Esophagus muscularis mucosa (tissue), 4 donors: ENCODE data around the gene PYGO1. TPM values are rescaled to one million over a fixed set of nuclear protein-coding genes. Genes with fewer than 3 reads are reported as not detected.

Experiments used
- DNase-seq: peaks from one replicate; pipeline ENCODE4 v3.0.0-alpha.2; 2017; ENCODE audit errors: extremely low spot score
- H3K27ac ChIP-seq, 4 donors: fragments of 200-600 bp; sonication (generic); replicated peaks in 1 of 4; 1 replicate in 3 of 4; 2 replicates in 1 of 4; pipeline ENCODE4 v1.5.1; 2016 to 2019; ENCODE audit warnings: mild to moderate bottlenecking in 1 of 4
- H3K27me3 ChIP-seq, 4 donors: fragments of 200-600 bp; sonication (generic); one replicate each; pipeline versions ENCODE4 v1.5.1 to v1.6.0; 2016 to 2019
- H3K36me3 ChIP-seq, 4 donors: fragments of 200-600 bp; sonication (generic); one replicate each; pipeline ENCODE4 v1.5.1; 2016 to 2019
- H3K4me1 ChIP-seq, 4 donors: fragments of 200-600 bp; sonication (generic); one replicate each; pipeline ENCODE4 v1.5.1; 2016 to 2019
- H3K4me3 ChIP-seq, 4 donors: fragments of 200-600 bp; sonication (generic); 1 replicate in 2 of 4; 2 replicates in 2 of 4; pipeline ENCODE4 v1.5.1; 2016 to 2019; ENCODE audit warnings: mild to moderate bottlenecking in 4 of 4, moderate library complexity in 1 of 4
- H3K9me3 ChIP-seq, 4 donors: fragments of 200-600 bp; sonication (generic); 1 replicate in 3 of 4; 2 replicates in 1 of 4; pipeline ENCODE4 v1.5.1; 2016 to 2019
- EP300 ChIP-seq: sonication (generic); formaldehyde crosslinking; IDR thresholded peaks from one replicate; pipeline ENCODE4 v1.6.1; 2017; ENCODE audit warnings: antibody characterized with exemption
- POLR2A ChIP-seq: fragments of 450-650 bp; IDR thresholded peaks from one replicate; pipeline ENCODE4 v1.6.1; 2017; ENCODE audit warnings: antibody characterized with exemption, moderate library complexity, mild to moderate bottlenecking, low read depth
- POLR2AphosphoS5 ChIP-seq, 2 donors: sonication (generic); formaldehyde crosslinking; IDR thresholded peaks; one replicate each; pipeline ENCODE4 v1.6.1; 2017; ENCODE audit warnings: antibody characterized with exemption in 2 of 2
- WGBS: methylation state at CpG from one replicate; pipeline ENCODE4 v1.1.5; 2018; 5-methylcytosine and 5-hydroxymethylcytosine counted together
- intact Hi-C: fragments of 100-400 bp; cut with DNase I; formaldehyde crosslinking; loops from one replicate; pipeline ENCODE4 v1.15.1; 2023
- total RNA-seq, 4 donors: library from RNA; depleted of rRNA; stranded (reverse); fragments of >200 nt; gene quantifications; one replicate each; pipeline versions ENCODE4 v1.1.0 to v1.2.1, GENCODE V29; 2016
- TF ChIP-seq, protein P1 (sequence below), 3 experiments: fragments of 200-600 bp in 2 of 3; fragments of 450-650 bp in 1 of 3; sonication (generic) in 2 of 3; IDR thresholded peaks; one replicate each; pipeline ENCODE4 v1.5.1; 2017 to 2019; ENCODE audit warnings: antibody characterized with exemption in 3 of 3, mild to moderate bottlenecking in 2 of 3, moderate library complexity in 1 of 3

Gene PYGO1
- total RNA-seq, 4 donors from 2014 or later = 13.6 to 20.7 (median 16.7) TPM

GRCh38 chr15:55586808-55587207 is 1.3 kb downstream of the PYGO1 start:
- Histone ChIP-seq H3K4me3 (peak overlapping the region; percentile 75 to 78 (median 76)), H3K9me3 (no peaks in the 10 kb centered on the region), H3K27me3 (no peaks in the 10 kb centered on the region), H3K27ac (no peak overlapping the region), H3K4me1 (peaks cover 7 to 37% (median 31%) of the 10 kb centered on the region in 4 donors), H3K36me3 (no peaks in the 10 kb centered on the region)
- intact Hi-C loops = loop anchor here (5.0 kb wide), 1 partner anchor 90 kb away; no protein-coding TSS in a partner anchor
- 66% methylated on average over 3 of the region's 3 CpGs for WGBS
- no peak for DNase-seq
- TF ChIP-seq EP300 = no peak
- TF ChIP-seq, protein P1, sequence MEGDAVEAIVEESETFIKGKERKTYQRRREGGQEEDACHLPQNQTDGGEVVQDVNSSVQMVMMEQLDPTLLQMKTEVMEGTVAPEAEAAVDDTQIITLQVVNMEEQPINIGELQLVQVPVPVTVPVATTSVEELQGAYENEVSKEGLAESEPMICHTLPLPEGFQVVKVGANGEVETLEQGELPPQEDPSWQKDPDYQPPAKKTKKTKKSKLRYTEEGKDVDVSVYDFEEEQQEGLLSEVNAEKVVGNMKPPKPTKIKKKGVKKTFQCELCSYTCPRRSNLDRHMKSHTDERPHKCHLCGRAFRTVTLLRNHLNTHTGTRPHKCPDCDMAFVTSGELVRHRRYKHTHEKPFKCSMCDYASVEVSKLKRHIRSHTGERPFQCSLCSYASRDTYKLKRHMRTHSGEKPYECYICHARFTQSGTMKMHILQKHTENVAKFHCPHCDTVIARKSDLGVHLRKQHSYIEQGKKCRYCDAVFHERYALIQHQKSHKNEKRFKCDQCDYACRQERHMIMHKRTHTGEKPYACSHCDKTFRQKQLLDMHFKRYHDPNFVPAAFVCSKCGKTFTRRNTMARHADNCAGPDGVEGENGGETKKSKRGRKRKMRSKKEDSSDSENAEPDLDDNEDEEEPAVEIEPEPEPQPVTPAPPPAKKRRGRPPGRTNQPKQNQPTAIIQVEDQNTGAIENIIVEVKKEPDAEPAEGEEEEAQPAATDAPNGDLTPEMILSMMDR (IDR thresholded peaks at IDR 0.05) = no peak

- H3K27ac ChIP-seq = no peak overlapping the region
- H3K9me3 ChIP-seq = no peaks in the 10 kb centered on the region
- H3K4me3 ChIP-seq = no peak overlapping the region
- WGBS = 80% methylated on average over 6 of the region's 6 CpGs
- TF ChIP-seq, protein P1 (IDR thresholded peaks at IDR 0.05) = no peak
- TF ChIP-seq POLR2AphosphoS5 (IDR thresholded peaks at IDR 0.05) = no peak
- no peak for TF ChIP-seq EP300
- TF ChIP-seq POLR2A = no peak
- intact Hi-C loops = no loop called here
- DNase-seq = no peak
- no peaks in the 10 kb centered on the region for H3K36me3 ChIP-seq
- no peaks in the 10 kb centered on the region for H3K27me3 ChIP-seq
- no peaks in the 10 kb centered on the region for H3K4me1 ChIP-seq
Observed at GRCh38 chr15:55576943-55577342, 11.2 kb downstream of the PYGO1 start.

GRCh38 chr15:55574096-55574495 is 14.0 kb downstream of the PYGO1 start:
- DNase-seq = no peak
- Histone ChIP-seq H3K27ac (no peak overlapping the region), H3K9me3 (no peaks in the 10 kb centered on the region), H3K36me3 (no peaks in the 10 kb centered on the region), H3K4me3 (no peak overlapping the region), H3K4me1 (no peaks in the 10 kb centered on the region), H3K27me3 (no peaks in the 10 kb centered on the region)
- intact Hi-C loops = no loop called here
- WGBS = 97% methylated on average over 2 of the region's 2 CpGs
- TF ChIP-seq POLR2AphosphoS5 (IDR thresholded peaks at IDR 0.05) (no peak), EP300 (no peak), POLR2A (no peak)
- TF ChIP-seq, protein P1 (IDR thresholded peaks at IDR 0.05) = no peak

DNA sequence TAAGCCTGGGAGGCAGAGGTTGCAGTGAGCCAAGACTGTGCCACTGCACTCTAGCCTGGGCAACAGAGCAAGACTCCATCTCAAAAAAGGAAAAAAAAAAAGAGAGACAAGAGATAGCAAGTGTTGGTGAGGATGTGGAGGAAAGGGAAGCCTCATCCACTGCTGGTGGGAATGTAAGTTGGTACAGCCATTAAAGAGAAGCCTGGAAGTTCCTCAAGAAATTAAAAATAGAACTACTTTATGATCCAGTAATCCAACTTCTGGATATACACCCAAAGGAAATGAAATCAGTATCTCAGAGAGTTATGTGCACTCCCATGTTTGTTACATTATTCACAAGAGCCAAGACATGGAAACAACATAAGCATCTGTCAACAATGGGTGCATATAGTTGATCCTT is 14.9 kb downstream of the PYGO1 start:
- intact Hi-C loops = no loop called here
- Histone ChIP-seq H3K9me3 (no peaks in the 10 kb centered on the region), H3K36me3 (no peaks in the 10 kb centered on the region), H3K4me3 (no peak overlapping the region), H3K27me3 (no peaks in the 10 kb centered on the region), H3K27ac (no peak overlapping the region), H3K4me1 (no peaks in the 10 kb centered on the region)
- TF ChIP-seq, protein P1 (IDR thresholded peaks at IDR 0.05) = no peak
- no peak for TF ChIP-seq POLR2A
- TF ChIP-seq POLR2AphosphoS5 (IDR thresholded peaks at IDR 0.05) = no peak
- no peak for TF ChIP-seq EP300
- DNase-seq = no peak
